HFF-Myc (cell line): ENCODE results near the gene APOH.
"Not testable (repeated sequence)": the region's sequence is repeated elsewhere in the genome, so short reads cannot be mapped to it uniquely, and the experiment has no call there.

ENCODE experiments used
- DNase-seq: peaks from one replicate; pipeline ENCODE4 v3.0.0-alpha.2; 2011; ENCODE audit warnings: low read depth; ENCODE audit errors: extremely low read depth
- H3K4me3 ChIP-seq: replicated peaks from 2 replicates; pipeline ENCODE4 v1.5.1; 2011; ENCODE audit warnings: low read depth, mild to moderate bottlenecking, control low read depth, low read length
- CTCF ChIP-seq: IDR thresholded peaks from 2 replicates; pipeline ENCODE4 v1.5.1; 2012; ENCODE audit warnings: mild to moderate bottlenecking, low read depth, low read length, control low read depth; ENCODE audit errors: missing control alignments

Gene APOH

GRCh38 chr17:66255527-66255971 lies 26.3 kb upstream of the APOH start:
- no peak for DNase-seq
- no peak overlapping the region for H3K4me3 ChIP-seq
- TF ChIP-seq CTCF = no peak

- no peak for DNase-seq
- peak; percentile 62 for TF ChIP-seq CTCF
- no peak overlapping the region for H3K4me3 ChIP-seq
Observed at GRCh38 chr17:66255112-66255511, 25.9 kb upstream of the APOH start.

GRCh38 chr17:66253458-66253857 lies 24.2 kb upstream of the APOH start:
- not testable (repeated sequence) for H3K4me3 ChIP-seq, DNase-seq

GRCh38 chr17:66250686-66251085 lies 21.5 kb upstream of the APOH start:
- no peak for TF ChIP-seq CTCF
- H3K4me3 ChIP-seq = no peak overlapping the region
- DNase-seq = no peak

- no peak overlapping the region for H3K4me3 ChIP-seq
- TF ChIP-seq CTCF = no peak
- DNase-seq = no peak
Observed at GRCh38 chr17:66248285-66248684, 19.1 kb upstream of the APOH start.

- no peak for DNase-seq
- H3K4me3 ChIP-seq = no peak overlapping the region
- TF ChIP-seq CTCF = no peak
Observed at GRCh38 chr17:66241839-66242238, 12.6 kb upstream of the APOH start.

- no peak for TF ChIP-seq CTCF
- no peak overlapping the region for H3K4me3 ChIP-seq
- peak; percentile 12 for DNase-seq
Observed at GRCh38 chr17:66240630-66241029, 11.4 kb upstream of the APOH start.

- no peak for DNase-seq
- no peak overlapping the region for H3K4me3 ChIP-seq
- no peak for TF ChIP-seq CTCF
Observed at GRCh38 chr17:66240013-66240412, 10.8 kb upstream of the APOH start.
